HepG2 (cell line): ENCODE data around the gene NDUFB10. TPM values are rescaled to one million over a fixed set of nuclear protein-coding genes. Genes with fewer than 3 reads are reported as not detected.

Experiments used
- ATAC-seq: fragments of 200-7000 bp; cut with Tn5 transposase; 3 replicates; pipeline ENCODE4 v1.9.1; 2020; ENCODE audit warnings: mild to moderate bottlenecking, moderate library complexity
- BruUV-seq: library from RNA; stranded (reverse); fragments of 400-500 nt; replicated peaks from 2 replicates; lab custom pipeline; 2021; lab: Mats Ljungman, UMichigan
- CTCF ChIA-PET: fragments of 300-600 bp; formaldehyde crosslinking; extraction: SDS; loops from one replicate; lab custom pipeline; 2021; ENCODE audit warnings: low total read pairs, inconsistent platforms, low intra/inter-chr PET ratio; lab: Yijun Ruan, JAX
- POLR2A ChIA-PET: fragments of 350-600 bp; sonication (Branson Sonifier 250); formaldehyde crosslinking; loops from one replicate; lab custom pipeline; 2020; ENCODE audit warnings: antibody characterized with exemption, inconsistent platforms; lab: Yijun Ruan, JAX
- DNase-seq: peaks from one replicate; pipeline ENCODE4 v3.0.0-alpha.2; 2015; ENCODE audit warnings: low spot score
- FAIRE-seq: peaks from 3 replicates; lab custom pipeline; 2011; peaks lifted over from hg19 to GRCh38; lab: Jason Lieb, UNC
- H2AFZ ChIP-seq: one replicate; pipeline ENCODE4 v1.6.1; 2011; ENCODE audit warnings: low read length, inconsistent platforms
- H3K27ac ChIP-seq: fragments of 300-600 bp; 3 replicates; pipeline ENCODE4 v1.8.0; 2011; ENCODE audit warnings: mixed run types, mild to moderate bottlenecking, mixed read lengths, low read length, inconsistent platforms; ENCODE audit not compliant: insufficient read depth; ENCODE audit errors: extremely low read length
- H3K27me3 ChIP-seq, 2 experiments: fragments of 200-600 bp in 1 of 2; 2 replicates in 1 of 2; 3 replicates in 1 of 2; pipeline versions ENCODE4 v1.6.0 to v1.8.0; 2011; ENCODE audit warnings: low read length in 2 of 2, mild to moderate bottlenecking in 2 of 2, moderate library complexity in 2 of 2, inconsistent platforms in 1 of 2; ENCODE audit not compliant: insufficient read depth in 2 of 2, control insufficient read depth in 1 of 2
- H3K36me3 ChIP-seq, 2 experiments: fragments of 200-600 bp in 1 of 2; replicated peaks in 1 of 2; 2 replicates in 1 of 2; 3 replicates in 1 of 2; pipeline versions ENCODE4 v1.5.1 to v1.8.0; 2011; ENCODE audit warnings: low read length in 2 of 2, inconsistent platforms in 1 of 2; ENCODE audit not compliant: insufficient read depth in 2 of 2, control insufficient read depth in 1 of 2
- H3K4me1 ChIP-seq: 2 replicates; pipeline ENCODE4 v1.5.1; 2012; ENCODE audit warnings: low read length, inconsistent platforms; ENCODE audit not compliant: insufficient read depth
- H3K4me2 ChIP-seq: 2 replicates; pipeline ENCODE4 v1.6.0; 2011; ENCODE audit warnings: low read depth, low read length, inconsistent platforms
- H3K4me3 ChIP-seq, 3 experiments: fragments of 200-600 bp in 1 of 3; sonication (generic), shearing (Covaris generic) in 1 of 3; replicated peaks in 1 of 3; 2 replicates each; pipeline ENCODE4 v1.5.1; 2011 to 2016; ENCODE audit warnings: low read length in 3 of 3, inconsistent platforms in 2 of 3, low read depth in 2 of 3, mild to moderate bottlenecking in 2 of 3, control low read depth in 1 of 3, mixed read lengths in 1 of 3; ENCODE audit not compliant: insufficient read depth in 1 of 3
- H3K79me2 ChIP-seq: one replicate; pipeline ENCODE4 v1.6.1; 2011; ENCODE audit warnings: low read length, inconsistent platforms; ENCODE audit not compliant: insufficient read depth
- H3K9ac ChIP-seq: 2 replicates; pipeline ENCODE4 v1.6.0; 2011; ENCODE audit warnings: mild to moderate bottlenecking, low read depth, low read length, inconsistent platforms; ENCODE audit not compliant: insufficient read depth
- H3K9me3 ChIP-seq: 2 replicates; pipeline ENCODE4 v1.5.1; 2012; ENCODE audit warnings: mild to moderate bottlenecking, low read length
- H4K20me1 ChIP-seq: 2 replicates; pipeline ENCODE4 v1.6.0; 2011; ENCODE audit warnings: inconsistent platforms, mild to moderate bottlenecking, low read length, moderate library complexity; ENCODE audit not compliant: insufficient read depth
- HBP1 ChIP-seq: IDR thresholded peaks from 2 replicates; pipeline ENCODE4 v1.6.1; 2016; ENCODE audit warnings: low read depth, control low read depth
- HOXA3 ChIP-seq: sonication (generic); formaldehyde crosslinking; IDR thresholded peaks from 2 replicates; pipeline ENCODE4 v1.5.0; 2020; ENCODE audit warnings: missing genetic modification reagents
- HOXD1 ChIP-seq: sonication (generic); formaldehyde crosslinking; IDR thresholded peaks from 2 replicates; pipeline ENCODE4 v1.5.0; 2020; ENCODE audit warnings: missing genetic modification reagents
- MATR3 ChIP-seq: sonication (generic); formaldehyde crosslinking; IDR thresholded peaks from 2 replicates; pipeline ENCODE4 v1.4.0; 2020; ENCODE audit warnings: missing genetic modification reagents
- PRPF4 ChIP-seq: fragments of 200-400 bp; formaldehyde crosslinking; IDR thresholded peaks from 2 replicates; pipeline ENCODE4 v1.6.1; 2016; ENCODE audit warnings: low read length, low read depth; ENCODE audit not compliant: poor library complexity, severe bottlenecking
- RELA ChIP-seq: sonication (generic); formaldehyde crosslinking; IDR thresholded peaks from 2 replicates; pipeline ENCODE4 v1.4.0; 2020; ENCODE audit warnings: missing genetic modification reagents
- SALL1 ChIP-seq: sonication (generic); formaldehyde crosslinking; IDR thresholded peaks from 2 replicates; pipeline ENCODE4 v1.8.0; 2022; ENCODE audit warnings: mild to moderate bottlenecking, missing genetic modification reagents
- SP1 ChIP-seq, 2 experiments: fragments of 450-650 bp in 1 of 2; sonication (generic) in 1 of 2; formaldehyde crosslinking in 1 of 2; IDR thresholded peaks; 2 replicates each; pipeline versions ENCODE4 v1.4.0 to v1.6.1; 2016 to 2020; ENCODE audit warnings: missing genetic modification reagents in 1 of 2
- THAP8 ChIP-seq: sonication (generic); formaldehyde crosslinking; IDR thresholded peaks from 2 replicates; pipeline ENCODE4 v1.5.1; 2020; ENCODE audit warnings: missing genetic modification reagents, mild to moderate bottlenecking, borderline replicate concordance
- ZBTB33 ChIP-seq: sonication (generic); formaldehyde crosslinking; IDR thresholded peaks from 2 replicates; pipeline ENCODE4 v1.4.0; 2020; ENCODE audit warnings: missing genetic modification reagents
- ZBTB38 ChIP-seq: sonication (generic); formaldehyde crosslinking; IDR thresholded peaks from 2 replicates; pipeline ENCODE4 v1.5.1; 2020; ENCODE audit warnings: mild to moderate bottlenecking, missing genetic modification reagents
- ZHX2 ChIP-seq, 2 experiments: sonication (generic) in 1 of 2; formaldehyde crosslinking in 1 of 2; IDR thresholded peaks; 2 replicates each; pipeline versions ENCODE4 v1.6.1 to v1.9.0; 2014 to 2022; ENCODE audit warnings: antibody characterized with exemption in 1 of 2, borderline replicate concordance in 1 of 2, inconsistent platforms in 1 of 2, low read depth in 1 of 2, missing genetic modification reagents in 1 of 2
- WGBS: methylation state at CpG from one replicate; pipeline ENCODE4 v1.1.6; 2017; ENCODE audit warnings: low lambda C conversion rate; 5-methylcytosine and 5-hydroxymethylcytosine counted together
- in situ Hi-C: cut with HindIII; loops from 2 replicates; pipeline ENCODE4 v1.10.0; 2017; ENCODE audit warnings: low pct_unique_long_range_greater_than_20kb; ENCODE audit not compliant: extremely low pct_ligation_motif_present
- intact Hi-C: fragments of 100-400 bp; cut with micrococcal nuclease; formaldehyde crosslinking; loops from one replicate; pipeline ENCODE4 v1.10.0; 2022; ENCODE audit not compliant: unreplicated experiment
- polyA plus RNA-seq, 8 experiments: library from polyadenylated mRNA; depleted of rRNA in 3 of 8; stranded (reverse) in 7 of 8; unstranded in 1 of 8; fragments of >200 nt; fragmentation: Illumina TruSeq in 4 of 8; extraction: Trizol in 4 of 8; gene quantifications; 2 replicates each; pipeline versions ENCODE4 v1.2.1 to v1.2.3, GENCODE V29; 2011 to 2016; ENCODE audit warnings: low read depth in 4 of 8, missing spikeins in 1 of 8, mixed read lengths in 1 of 8; ENCODE audit not compliant: insufficient read depth in 1 of 8
- total RNA-seq, 5 experiments: library from RNA; depleted of rRNA; stranded (reverse); fragments of >200 nt; fragmentation: Illumina TruSeq; extraction: Trizol; gene quantifications; 2 replicates each; pipeline ENCODE4 v1.2.3, GENCODE V29; 2016; ENCODE audit warnings: low read depth in 1 of 5

The NDUFB10 gene
- total and polyA plus RNA-seq, 2 of the 13 experiments (the other 11 are each of a cell fraction or from before 2014, with no cell fraction given), result 68.6 to 157 TPM

GRCh38 chr16:1991948-1992703, 32.8 kb downstream of the NDUFB10 start:
- Histone ChIP-seq H3K4me2 (no peak overlapping the region), H3K9ac (no peak overlapping the region), H3K9me3 (no peaks in the 10 kb centered on the region), H3K27me3 (peaks cover 0 to 8% of the 10 kb centered on the region in 2 experiments; a peak in 2 of 5 replicates), H3K4me3 (no peak overlapping the region), H3K79me2 (no peaks in the 10 kb centered on the region), H3K36me3 (no peaks in the 10 kb centered on the region; a peak in 1 of 5 replicates), H3K4me1 (peaks cover 48% of the 10 kb centered on the region), H3K27ac (no peak overlapping the region), H4K20me1 (no peaks in the 10 kb centered on the region), H2AFZ (no peak overlapping the region)
- no peak for FAIRE-seq
- ATAC-seq, result no peak
- WGBS, result 78% methylated on average over 89 of the region's 96 CpGs
- TF ChIP-seq MATR3, result no peak
- TF ChIP-seq THAP8 (CRISPR knock-in tag), result no peak
- no peak for TF ChIP-seq SP1 (IDR thresholded peaks at IDR 0.05)
- TF ChIP-seq SP1 (CRISPR knock-in tag; IDR thresholded peaks at IDR 0.05), result peak; percentile 28; the same call in 1 of the 2 replicates
- peak; percentile 53 for TF ChIP-seq HOXA3 (CRISPR knock-in tag)
- TF ChIP-seq RELA (CRISPR knock-in tag), result no peak
- no peak for TF ChIP-seq ZHX2 (IDR thresholded peaks at IDR 0.05; ENCODE audit: low read depth)
- TF ChIP-seq ZHX2 (CRISPR knock-in tag; IDR thresholded peaks at IDR 0.05; ENCODE audit: borderline replicate concordance), result no peak
- 0 out of 2 replicates have a peak, but pooled peaks have one; percentile 32 for TF ChIP-seq ZBTB38 (CRISPR knock-in tag)
- TF ChIP-seq ZBTB33 (CRISPR knock-in tag), result peak; percentile 72
- no peak for TF ChIP-seq SALL1
- TF ChIP-seq HOXD1 (CRISPR knock-in tag), result no peak
- peak; percentile 49 for TF ChIP-seq PRPF4
- TF ChIP-seq HBP1 (CRISPR knock-in tag), result no peak
- POLR2A ChIA-PET, result interaction anchor here (0.7 to 2.6 kb wide), 3 partner anchors 20 to 154 kb away, joined by 3 to 16 read pairs (median 7); partner anchors contain the start of genes RPS2 and TBL3
- CTCF ChIA-PET, result no interaction called here
- in situ Hi-C loops (no loop called here), intact Hi-C loops (no loop called here)
- no TSS peak for BruUV-seq
- no peak for DNase-seq
